Measurements from ENCODE around the gene MPIG6B.

GRCh38 chr6:31764198-31764597 lies 41.0 kb downstream of the MPIG6B start:
- TF ChIP-seq POLR2AphosphoS5 (IDR thresholded peaks at IDR 0.05) (no peak), EP300 (IDR thresholded peaks at IDR 0.05) (no peak), POLR2A (IDR thresholded peaks at IDR 0.05) (no peak)

Data from upper lobe of left lung (tissue), 4 donors.